ENCODE measurements around the gene PCGF6.

DNA sequence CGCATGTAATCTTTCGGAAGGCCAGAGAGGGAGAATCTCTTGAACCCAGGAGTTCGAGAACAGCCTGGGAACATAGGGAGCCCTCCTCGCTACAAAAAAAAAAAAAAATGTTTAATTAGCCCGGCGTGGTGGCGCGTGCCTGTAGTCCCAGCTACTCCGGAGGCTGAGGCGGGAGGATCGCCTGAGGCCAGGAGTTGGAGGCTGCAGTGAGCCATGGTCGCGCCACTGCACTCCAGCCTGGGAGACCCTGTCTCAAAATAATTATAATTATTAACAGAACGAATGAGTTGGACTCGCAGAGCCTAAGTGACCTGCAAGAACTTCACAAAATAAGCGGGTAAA lies 794 bp downstream of the PCGF6 start:
- TF ChIP-seq CTCF (tag by site-specific recombination; IDR thresholded peaks at IDR 0.05) (peak; percentile 4; the same call in 1 of the 2 replicates), ZNF561 (tag by site-specific recombination; IDR thresholded peaks at IDR 0.05; ENCODE audit: borderline replicate concordance) (no peak), ZNF404 (tag by site-specific recombination; IDR thresholded peaks at IDR 0.05) (no peak), KLF7 (tag by site-specific recombination; IDR thresholded peaks at IDR 0.05; ENCODE audit: borderline replicate concordance) (no peak), HOXA7 (CRISPR knock-in tag; IDR thresholded peaks at IDR 0.05; ENCODE audit: borderline replicate concordance) (no peak), ZBTB44 (tag by site-specific recombination; IDR thresholded peaks at IDR 0.05) (no peak), ZBTB21 (tag by site-specific recombination; IDR thresholded peaks at IDR 0.05) (no peak), ZNF707 (tag by site-specific recombination; IDR thresholded peaks at IDR 0.05) (no peak), ZNF548 (tag by site-specific recombination; IDR thresholded peaks at IDR 0.05) (no peak), ZNF580 (tag by site-specific recombination; IDR thresholded peaks at IDR 0.05) (no peak), ZNF174 (tag by site-specific recombination; IDR thresholded peaks at IDR 0.05) (no peak), ZNF530 (tag by site-specific recombination; IDR thresholded peaks at IDR 0.05; ENCODE audit: low read depth) (no peak), TRIM28 (IDR thresholded peaks at IDR 0.05; ENCODE audit: borderline replicate concordance, low read length) (no peak)
- TF ChIP-seq, protein P1, sequence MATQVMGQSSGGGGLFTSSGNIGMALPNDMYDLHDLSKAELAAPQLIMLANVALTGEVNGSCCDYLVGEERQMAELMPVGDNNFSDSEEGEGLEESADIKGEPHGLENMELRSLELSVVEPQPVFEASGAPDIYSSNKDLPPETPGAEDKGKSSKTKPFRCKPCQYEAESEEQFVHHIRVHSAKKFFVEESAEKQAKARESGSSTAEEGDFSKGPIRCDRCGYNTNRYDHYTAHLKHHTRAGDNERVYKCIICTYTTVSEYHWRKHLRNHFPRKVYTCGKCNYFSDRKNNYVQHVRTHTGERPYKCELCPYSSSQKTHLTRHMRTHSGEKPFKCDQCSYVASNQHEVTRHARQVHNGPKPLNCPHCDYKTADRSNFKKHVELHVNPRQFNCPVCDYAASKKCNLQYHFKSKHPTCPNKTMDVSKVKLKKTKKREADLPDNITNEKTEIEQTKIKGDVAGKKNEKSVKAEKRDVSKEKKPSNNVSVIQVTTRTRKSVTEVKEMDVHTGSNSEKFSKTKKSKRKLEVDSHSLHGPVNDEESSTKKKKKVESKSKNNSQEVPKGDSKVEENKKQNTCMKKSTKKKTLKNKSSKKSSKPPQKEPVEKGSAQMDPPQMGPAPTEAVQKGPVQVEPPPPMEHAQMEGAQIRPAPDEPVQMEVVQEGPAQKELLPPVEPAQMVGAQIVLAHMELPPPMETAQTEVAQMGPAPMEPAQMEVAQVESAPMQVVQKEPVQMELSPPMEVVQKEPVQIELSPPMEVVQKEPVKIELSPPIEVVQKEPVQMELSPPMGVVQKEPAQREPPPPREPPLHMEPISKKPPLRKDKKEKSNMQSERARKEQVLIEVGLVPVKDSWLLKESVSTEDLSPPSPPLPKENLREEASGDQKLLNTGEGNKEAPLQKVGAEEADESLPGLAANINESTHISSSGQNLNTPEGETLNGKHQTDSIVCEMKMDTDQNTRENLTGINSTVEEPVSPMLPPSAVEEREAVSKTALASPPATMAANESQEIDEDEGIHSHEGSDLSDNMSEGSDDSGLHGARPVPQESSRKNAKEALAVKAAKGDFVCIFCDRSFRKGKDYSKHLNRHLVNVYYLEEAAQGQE (tag by site-specific recombination; IDR thresholded peaks at IDR 0.05) = no peak
